AG20443 (cell line): ENCODE measurements around the gene LCP2.

Experiments
- DNase-seq: peaks from one replicate; pipeline ENCODE4 v3.0.0; 2012; ENCODE audit warnings: low spot score, mixed read lengths

Gene LCP2

GRCh38 chr5:170297589-170298462 is at the start of gene LCP2:
LCP2 (minus strand) TSS chr5:170297777; CDS start chr5:170297611, 166 bp downstream.
- DNase-seq = no peak

DNA sequence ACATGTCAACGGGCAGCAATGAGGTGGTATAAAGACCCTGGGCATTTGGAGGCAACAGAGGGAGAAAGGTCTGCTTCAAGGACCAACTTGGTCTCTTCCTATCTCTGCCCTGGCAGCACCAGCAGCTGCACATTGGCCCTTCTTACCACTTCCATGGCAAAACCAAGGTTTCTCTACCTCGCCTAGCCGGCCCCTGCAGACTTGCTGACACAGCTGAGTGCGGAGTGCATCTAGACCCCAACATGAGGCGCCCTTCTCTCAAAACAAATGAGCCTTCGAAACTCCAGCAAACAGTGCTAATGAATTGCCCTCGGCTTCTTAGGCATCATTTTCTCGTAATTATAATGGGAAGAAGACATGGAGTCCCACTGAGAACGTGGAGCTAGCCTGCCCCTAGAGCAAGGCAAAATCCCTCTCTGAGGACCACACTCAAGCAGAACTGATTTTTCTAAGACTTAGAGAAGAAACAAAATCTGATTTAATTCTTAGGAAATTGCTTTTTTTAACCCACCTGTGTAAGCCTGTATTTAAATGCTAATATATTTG is 49.5 kb upstream of the LCP2 start:
- no peak for DNase-seq

- no peak for DNase-seq
Observed at GRCh38 chr5:170345971-170346370, 48.4 kb upstream of the LCP2 start.

- no peak for DNase-seq
Observed at GRCh38 chr5:170343177-170343576, 45.6 kb upstream of the LCP2 start.

GRCh38 chr5:170342153-170342725 is 44.7 kb upstream of the LCP2 start:
- DNase-seq = no peak

- no peak for DNase-seq
Observed at GRCh38 chr5:170341545-170341944, 44.0 kb upstream of the LCP2 start.

DNA sequence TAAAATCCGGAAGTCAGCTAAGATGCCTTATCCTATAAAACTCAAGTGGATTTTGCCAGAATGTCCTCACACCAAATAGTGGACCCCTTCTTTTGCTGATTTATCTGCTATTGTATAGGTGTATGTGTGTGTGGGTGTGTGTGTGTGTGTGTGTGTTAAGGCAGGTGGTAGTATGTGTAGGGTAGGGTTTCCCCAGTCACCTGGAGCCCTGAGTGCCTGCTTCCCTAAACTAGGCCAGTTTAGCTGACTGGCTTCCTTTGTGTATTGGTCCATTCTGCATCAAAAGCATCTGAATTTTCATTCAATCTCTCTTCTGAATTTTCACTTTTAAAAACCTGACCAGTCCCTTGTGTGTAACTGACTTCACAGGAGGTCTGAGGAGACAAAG is 42.2 kb upstream of the LCP2 start:
- no peak for DNase-seq

GRCh38 chr5:170338933-170339779 is 41.6 kb upstream of the LCP2 start:
- no peak for DNase-seq

GRCh38 chr5:170338291-170338690 is 40.7 kb upstream of the LCP2 start:
- no peak for DNase-seq

GRCh38 chr5:170337045-170337733 is 39.6 kb upstream of the LCP2 start:
- no peak for DNase-seq

DNA sequence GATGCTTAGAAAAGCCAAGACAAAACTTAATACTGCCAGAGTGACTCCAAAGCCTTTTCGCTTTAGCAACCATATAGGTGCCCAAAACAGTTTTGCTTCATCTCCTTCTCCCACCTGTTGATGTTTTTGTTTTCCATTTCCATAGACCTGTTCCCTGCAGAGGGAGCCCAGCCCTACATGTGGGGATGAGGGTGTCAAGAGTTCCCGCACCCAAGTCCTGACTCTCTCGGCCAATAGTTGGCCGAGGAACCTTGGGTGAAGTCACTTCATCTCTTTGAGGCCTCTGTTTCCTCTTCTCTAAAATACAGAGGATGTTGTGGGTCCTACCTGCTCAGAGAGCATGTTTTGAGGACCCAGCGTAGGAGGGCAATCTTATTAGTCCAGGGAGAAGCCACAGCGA is 38.5 kb upstream of the LCP2 start:
- DNase-seq = no peak

DNA sequence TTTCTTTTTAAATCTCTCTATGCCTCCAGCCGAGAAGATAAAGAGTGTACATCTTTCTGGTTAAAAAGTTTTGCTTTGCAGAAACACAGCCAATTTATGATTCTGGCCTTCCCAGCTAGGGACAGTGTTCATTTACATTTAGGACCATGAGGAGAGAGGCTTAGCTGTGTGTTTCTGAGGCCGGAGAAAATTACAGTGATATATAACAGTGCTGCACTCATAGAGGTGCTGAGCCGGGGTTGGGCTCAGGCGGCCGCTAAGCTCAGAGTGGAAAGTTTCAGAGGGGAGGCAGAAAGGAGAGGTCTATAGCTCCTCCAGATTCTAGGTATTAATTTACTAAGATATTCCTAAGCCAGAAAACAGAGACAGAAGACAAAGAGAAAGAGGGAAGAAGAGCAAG is 37.0 kb upstream of the LCP2 start:
- DNase-seq = no peak

- DNase-seq = no peak
Observed at GRCh38 chr5:170333161-170333910, 35.8 kb upstream of the LCP2 start.

DNA sequence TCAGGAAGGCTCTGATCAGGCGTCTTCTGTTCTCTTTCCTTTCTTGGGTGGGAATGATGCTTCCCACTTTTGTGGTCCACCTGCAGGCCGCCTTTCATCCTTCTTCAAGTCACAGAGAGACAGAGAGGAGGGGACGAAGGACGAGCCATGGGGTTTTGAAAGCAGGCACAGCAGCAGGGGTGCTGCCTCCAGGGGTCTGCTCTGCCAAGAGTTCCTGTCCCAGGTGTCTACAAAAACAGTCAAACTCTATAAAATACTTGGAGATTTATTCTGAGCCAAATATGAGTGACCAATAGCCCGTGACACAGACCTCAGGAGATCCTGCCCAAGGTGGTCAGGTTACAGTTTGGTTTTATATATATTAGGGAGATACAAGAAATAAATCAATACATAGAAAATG is 34.5 kb upstream of the LCP2 start:
- DNase-seq = no peak

GRCh38 chr5:170330568-170331054 is 33.0 kb upstream of the LCP2 start:
- no peak for DNase-seq

GRCh38 chr5:170329524-170329923 is 31.9 kb upstream of the LCP2 start:
- DNase-seq = no peak

- no peak for DNase-seq
Observed at GRCh38 chr5:170327829-170328228, 30.3 kb upstream of the LCP2 start.

DNA sequence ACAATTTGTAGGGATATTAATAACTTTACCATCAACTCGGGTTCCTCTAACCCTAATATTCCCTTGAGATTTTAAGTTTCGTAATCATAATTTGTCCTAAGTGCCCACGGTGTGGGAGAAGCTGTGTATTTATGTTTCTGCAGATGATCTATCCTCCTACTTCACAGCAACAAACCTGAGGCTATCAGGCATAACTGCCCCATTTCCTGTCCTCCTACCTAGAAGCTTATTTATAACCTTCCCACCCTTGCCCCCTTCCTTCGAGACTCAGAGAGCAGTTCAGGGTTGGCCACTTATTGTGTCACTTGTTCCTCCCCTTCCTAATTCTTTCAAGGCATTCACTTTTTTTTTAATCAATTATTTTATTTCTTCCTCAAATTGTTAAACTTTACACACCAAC is 29.6 kb upstream of the LCP2 start:
- no peak for DNase-seq

- DNase-seq = no peak
Observed at GRCh38 chr5:170319301-170319700, 21.7 kb upstream of the LCP2 start.

DNA sequence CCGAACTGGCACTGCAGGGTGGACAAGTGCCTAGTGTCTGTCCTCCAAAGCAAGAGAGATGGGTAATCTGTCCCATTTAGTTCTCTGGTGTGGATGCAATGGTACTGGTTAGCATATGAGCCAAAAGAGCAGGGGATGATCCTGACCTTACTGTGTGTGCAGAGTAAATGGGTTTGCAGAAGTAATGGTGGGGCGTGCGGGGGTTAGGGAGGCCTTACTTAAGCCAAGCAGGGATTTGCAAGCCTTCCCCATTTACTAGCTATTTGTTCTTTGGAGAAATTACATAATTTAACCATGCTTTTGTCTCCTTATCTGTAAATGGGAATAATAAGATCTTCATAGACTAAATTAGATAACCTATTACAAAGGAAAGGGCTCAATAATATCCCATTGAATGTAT is 19.9 kb upstream of the LCP2 start:
- no peak for DNase-seq

- no peak for DNase-seq
Observed at GRCh38 chr5:170316937-170317336, 19.4 kb upstream of the LCP2 start.
